ENCODE data around the gene PRDM16. TPM values are rescaled to one million over a fixed set of nuclear protein-coding genes. Genes with fewer than 3 reads are reported as not detected.
A peak's percentile ranks its signal among the peaks of the same experiment; 100 is the strongest.

The PRDM16 gene
- total RNA-seq, 1 experiment from 2014 or later = 0.17 TPM

GRCh38 chr1:3440300-3440681 lies 371.3 kb downstream of the PRDM16 start:
- TF ChIP-seq CTCF (conservative IDR thresholded peaks at IDR 0.05) = no peak
- no peaks in the 10 kb centered on the region for H3K79me1 ChIP-seq (ENCODE audit: insufficient read depth, low read depth, low read length, poor library complexity, severe bottlenecking)
- H3K4me1 ChIP-seq (ENCODE audit: insufficient read depth, low read length) = no peaks in the 10 kb centered on the region
- Mint-ChIP-seq H3K27me3 (ENCODE audit: low read depth) (peaks cover 14% of the 10 kb centered on the region), H3K4me1 (peaks cover 9 to 21% of the 10 kb centered on the region in 2 experiments; a peak in 3 of 4 replicates), H3K27ac (peak overlapping the region in 1 of 3 experiments; percentile 61; a peak in 1 of 7 replicates), H3K36me3 (ENCODE audit: insufficient read depth in 1 of 3, low read depth in 3 of 3) (no peaks in the 10 kb centered on the region), H3K9me3 (no peaks in the 10 kb centered on the region), H3K4me3 (no peak overlapping the region)
- H3K18ac ChIP-seq (ENCODE audit: insufficient read length, low read depth, low read length) = no peak overlapping the region
- H3K23me2 ChIP-seq (ENCODE audit: insufficient read length, low read depth, low read length, poor library complexity, severe bottlenecking) = peaks cover 3% of the 10 kb centered on the region
- H3K4ac ChIP-seq (ENCODE audit: low read depth, low read length) = no peak overlapping the region
- no peak overlapping the region for H2BK5ac ChIP-seq (ENCODE audit: insufficient read length, low read length)
- H4K8ac ChIP-seq (replicated peaks; ENCODE audit: insufficient read length, low read depth, low read length) = no peak overlapping the region
- H3K9ac ChIP-seq (ENCODE audit: extremely low read depth, insufficient read length, low read length) = no peak overlapping the region
- no peak for DNase-seq
- H4K5ac ChIP-seq (ENCODE audit: insufficient read length, low read depth, low read length) = no peak overlapping the region
- H3K27me3 ChIP-seq (ENCODE audit: insufficient read depth, low read length) = no peaks in the 10 kb centered on the region; the same call in 1 of the 2 replicates
- no peak overlapping the region for H2AK5ac ChIP-seq (ENCODE audit: insufficient read length, low read length)
- H3K79me2 ChIP-seq (ENCODE audit: insufficient read depth, low read length) = no peaks in the 10 kb centered on the region
- H2BK15ac ChIP-seq (ENCODE audit: low read depth, low read length) = no peak overlapping the region
- H2BK12ac ChIP-seq (ENCODE audit: insufficient read length, low read depth, low read length) = no peak overlapping the region
- H3T11ph ChIP-seq (ENCODE audit: low read length) = no peak overlapping the region
- no peak overlapping the region for H3K14ac ChIP-seq (ENCODE audit: insufficient read depth, low read length)
- H3K9me3 ChIP-seq (ENCODE audit: control insufficient read depth, low read depth, low read length) = no peaks in the 10 kb centered on the region
- no peaks in the 10 kb centered on the region for H4K20me1 ChIP-seq (ENCODE audit: control insufficient read depth, insufficient read depth, insufficient read length)
- H2BK20ac ChIP-seq (ENCODE audit: low read depth, low read length, poor library complexity, severe bottlenecking) = no peak overlapping the region
- no peak overlapping the region for H2BK120ac ChIP-seq (ENCODE audit: low read depth, low read length, poor library complexity, severe bottlenecking)
- no peak overlapping the region for H3K27ac ChIP-seq (ENCODE audit: insufficient read length, low read depth, low read length)
- H4K91ac ChIP-seq (ENCODE audit: insufficient read length, low read depth, low read length) = no peak overlapping the region
- no peak overlapping the region for H2AFZ ChIP-seq (ENCODE audit: low read length)
- no peak overlapping the region for H3K56ac ChIP-seq (ENCODE audit: insufficient read length, low read depth, low read length)
- H3K23ac ChIP-seq (ENCODE audit: insufficient read length, low read depth, low read length) = no peak overlapping the region
- no CpG with 5 or more reads among the region's 10 CpGs for WGBS (ENCODE audit: extremely low coverage, insufficient read length, low lambda C conversion rate)
- no peak overlapping the region for H3K4me2 ChIP-seq (ENCODE audit: insufficient read depth, insufficient read length, low read length)

All from H9 (cell line).